ENCODE measurements around the gene IGSF23. TPM values are rescaled to one million over a fixed set of nuclear protein-coding genes. Genes with fewer than 3 reads are reported as not detected.
"Not testable (repeated sequence)": the region's sequence is repeated elsewhere in the genome, so short reads cannot be mapped to it uniquely, and the experiment has no call there.

The IGSF23 gene
- total and polyA plus RNA-seq, 2 donors (not counting 1 experiment from before 2014, with no cell fraction given): not detected

GRCh38 chr19:44609219-44609618 lies 4.1 kb upstream of the IGSF23 start:
- H3K36me3 ChIP-seq (replicated peaks in 1 of 2; ENCODE audit: control extremely low read depth in 1 of 2, control insufficient read depth in 1 of 2, extremely low read depth in 1 of 2, insufficient read depth in 2 of 2, low read length in 1 of 2): no peaks in the 10 kb centered on the region
- ChIA-PET POLR2A (no interaction called here), CTCF (no interaction called here)
- peaks cover 5% of the 10 kb centered on the region in 2 donors for H3K4me1 ChIP-seq (ENCODE audit: control insufficient read depth in 2 of 2, insufficient read depth in 2 of 2, low read length in 2 of 2)
- H4K20me1 ChIP-seq (ENCODE audit: control insufficient read depth, insufficient read depth, low read length, poor library complexity, severe bottlenecking): no peaks in the 10 kb centered on the region
- no peak overlapping the region for H3K9ac ChIP-seq (ENCODE audit: low read length)
- H2AFZ ChIP-seq (ENCODE audit: insufficient read depth, low read depth, low read length, poor library complexity, severe bottlenecking): no peak overlapping the region
- peaks cover 5% of the 10 kb centered on the region for H3K4me1 Mint-ChIP-seq
- TF ChIP-seq CTCF (IDR thresholded peaks at IDR 0.05) (no peak), EZH2 (IDR thresholded peaks at IDR 0.05; ENCODE audit: borderline replicate concordance, insufficient read depth, low read depth, low read length, poor library complexity, severe bottlenecking) (no peak)
- DNase-seq (no peak), ATAC-seq (ENCODE audit: low read depth) (no peak)
- H3K79me2 ChIP-seq (ENCODE audit: control insufficient read depth, insufficient read depth, low read length): no peaks in the 10 kb centered on the region
- intact Hi-C loops (cut with micrococcal nuclease): no loop called here
- WGBS (ENCODE audit: insufficient coverage): 92% methylated on average over 5 of the region's 5 CpGs
- peaks cover 10% of the 10 kb centered on the region for H3K27me3 Mint-ChIP-seq
- no peak overlapping the region for H3K27ac ChIP-seq (ENCODE audit: low read length in 2 of 2)
- no peaks in the 10 kb centered on the region for H3K9me3 Mint-ChIP-seq (ENCODE audit: insufficient read depth)
- no peak overlapping the region for H3K4me3 ChIP-seq (ENCODE audit: control extremely low read depth in 1 of 5, extremely low read depth in 1 of 5, insufficient read depth in 1 of 5, low read depth in 2 of 5, low read length in 4 of 5)
- no peak overlapping the region for H3K4me2 ChIP-seq (replicated peaks; ENCODE audit: low read depth, low read length, poor library complexity, severe bottlenecking)
- H3K27ac Mint-ChIP-seq: no peak overlapping the region
- H3K9me3 ChIP-seq (ENCODE audit: control extremely low read depth in 1 of 3, control insufficient read depth in 2 of 3, insufficient read depth in 1 of 3, low read length in 2 of 3): peaks cover 0 to 5% (median 0%) of the 10 kb centered on the region in 3 donors
- H3K27me3 ChIP-seq (replicated peaks in 1 of 4; ENCODE audit: control extremely low read depth in 1 of 4, control insufficient read depth in 3 of 4, insufficient read depth in 4 of 4, low read length in 3 of 4): peaks cover 0 to 9% (median 0%) of the 10 kb centered on the region in 4 experiments
- H3K4me3 Mint-ChIP-seq: no peak overlapping the region

GRCh38 chr19:44610497-44610896 lies 2.9 kb upstream of the IGSF23 start:
- H3K4me1 Mint-ChIP-seq; H3K4me3 ChIP-seq (ENCODE audit: control extremely low read depth in 1 of 5, extremely low read depth in 1 of 5, insufficient read depth in 1 of 5, low read depth in 2 of 5, low read length in 4 of 5); H3K9me3 ChIP-seq (ENCODE audit: control extremely low read depth in 1 of 3, control insufficient read depth in 2 of 3, insufficient read depth in 1 of 3, low read length in 2 of 3); intact Hi-C loops (cut with micrococcal nuclease); H3K27me3 ChIP-seq (replicated peaks in 1 of 4; ENCODE audit: control extremely low read depth in 1 of 4, control insufficient read depth in 3 of 4, insufficient read depth in 4 of 4, low read length in 3 of 4); H3K4me1 ChIP-seq (ENCODE audit: control insufficient read depth in 2 of 2, insufficient read depth in 2 of 2, low read length in 2 of 2); H3K9ac ChIP-seq (ENCODE audit: low read length); H2AFZ ChIP-seq (ENCODE audit: insufficient read depth, low read depth, low read length, poor library complexity, severe bottlenecking); DNase-seq; POLR2A ChIA-PET; ATAC-seq (ENCODE audit: low read depth); H3K79me2 ChIP-seq (ENCODE audit: control insufficient read depth, insufficient read depth, low read length); H3K4me2 ChIP-seq (replicated peaks; ENCODE audit: low read depth, low read length, poor library complexity, severe bottlenecking); H4K20me1 ChIP-seq (ENCODE audit: control insufficient read depth, insufficient read depth, low read length, poor library complexity, severe bottlenecking); H3K27me3 Mint-ChIP-seq; H3K4me3 Mint-ChIP-seq; CTCF ChIA-PET; H3K9me3 Mint-ChIP-seq (ENCODE audit: insufficient read depth); H3K27ac ChIP-seq (ENCODE audit: low read length in 2 of 2); H3K36me3 ChIP-seq (replicated peaks in 1 of 2; ENCODE audit: control extremely low read depth in 1 of 2, control insufficient read depth in 1 of 2, extremely low read depth in 1 of 2, insufficient read depth in 2 of 2, low read length in 1 of 2); H3K27ac Mint-ChIP-seq: not testable (repeated sequence)
- WGBS (ENCODE audit: insufficient coverage): 70% methylated on average over 3 of the region's 5 CpGs

All from B cell (primary cell).